Activated naive CD4-positive, alpha-beta T cell treated with anti-CD3 and anti-CD28 coated beads, Interleukin-2, amount 50 U/mL, for 72 hours (primary cell): Measurements from ENCODE around the gene CMYA5. TPM values are rescaled to one million over a fixed set of nuclear protein-coding genes. Genes with fewer than 3 reads are reported as not detected.
"Not testable (repeated sequence)": the region's sequence is repeated elsewhere in the genome, so short reads cannot be mapped to it uniquely, and the experiment has no call there.

Source experiments
- ATAC-seq, 2 donors: fragments of 150-1000 bp; cut with Tn5 transposase; 2 replicates each; pipeline ENCODE4 v1.10.0; 2021; ENCODE audit warnings: mild to moderate bottlenecking in 2 of 2, moderate library complexity in 2 of 2
- DNase-seq, 2 donors: peaks; one replicate each; pipeline ENCODE4 v3.0.0; 2021 to 2022; ENCODE audit warnings: low spot score in 2 of 2
- H3K27ac Mint-ChIP-seq, 2 donors: one replicate each; pipeline ENCODE4 v1.8.0; 2022; ENCODE audit warnings: mild to moderate bottlenecking in 2 of 2, mixed read lengths in 2 of 2
- H3K36me3 Mint-ChIP-seq, 2 donors: one replicate each; pipeline ENCODE4 v1.8.0; 2022; ENCODE audit warnings: mixed read lengths in 2 of 2
- H3K9me3 Mint-ChIP-seq, 2 donors: one replicate each; pipeline ENCODE4 v1.8.0; 2022; ENCODE audit warnings: mixed read lengths in 2 of 2
- total RNA-seq, 2 donors: library from RNA; stranded (reverse); gene quantifications; one replicate each; pipeline ENCODE4 v1.2.3, GENCODE V29; 2022

Gene CMYA5
- total RNA-seq, 2 donors from 2014 or later, result 0.30 to 0.39 TPM

DNA sequence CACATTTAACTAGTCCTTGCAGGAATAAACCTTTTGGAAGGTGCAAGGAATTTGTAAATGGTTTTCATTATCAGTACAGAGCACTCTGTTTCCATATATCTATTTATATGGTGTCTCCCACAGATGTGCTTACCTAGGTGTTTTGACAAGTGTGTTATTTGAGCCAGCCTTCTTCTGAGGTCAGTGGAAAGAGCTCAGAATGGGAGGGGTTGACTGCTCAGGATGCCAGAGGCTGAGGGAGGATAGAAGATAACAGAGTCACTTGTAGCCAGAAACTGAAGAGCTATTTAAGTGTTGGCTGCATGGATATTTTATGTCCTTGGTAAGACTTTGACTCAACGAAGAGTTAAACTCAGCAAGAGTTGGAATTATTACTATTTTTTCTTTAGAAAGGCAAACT is 5.0 kb downstream of the CMYA5 start:
- ATAC-seq (no peak), DNase-seq (no peak)
- Mint-ChIP-seq H3K36me3 (no peaks in the 10 kb centered on the region), H3K9me3 (no peaks in the 10 kb centered on the region), H3K27ac (no peak overlapping the region)

DNA sequence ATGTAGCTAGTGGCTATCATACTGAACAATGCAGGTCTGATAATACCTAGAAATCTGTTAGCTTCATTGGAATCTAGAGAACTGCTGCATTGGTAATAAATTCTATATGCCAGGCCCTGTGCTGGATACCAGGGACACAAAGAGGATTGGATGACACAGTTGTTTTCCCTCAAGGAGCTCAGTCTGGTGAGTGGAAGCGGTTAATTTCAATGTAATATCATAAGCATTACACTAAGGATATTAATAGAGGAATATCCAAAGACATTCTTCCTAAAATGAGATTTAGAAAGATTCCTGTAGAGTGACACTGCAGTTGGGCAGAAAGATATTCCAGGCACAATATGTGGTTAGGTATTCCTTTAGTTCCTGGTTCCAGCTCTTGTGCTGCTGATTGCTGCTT is 5.9 kb downstream of the CMYA5 start:
- ATAC-seq, result no peak
- no peak overlapping the region for H3K27ac Mint-ChIP-seq
- peaks cover 0 to 3% of the 10 kb centered on the region in 2 donors for H3K9me3 Mint-ChIP-seq
- DNase-seq, result no peak
- H3K36me3 Mint-ChIP-seq, result no peaks in the 10 kb centered on the region

DNA sequence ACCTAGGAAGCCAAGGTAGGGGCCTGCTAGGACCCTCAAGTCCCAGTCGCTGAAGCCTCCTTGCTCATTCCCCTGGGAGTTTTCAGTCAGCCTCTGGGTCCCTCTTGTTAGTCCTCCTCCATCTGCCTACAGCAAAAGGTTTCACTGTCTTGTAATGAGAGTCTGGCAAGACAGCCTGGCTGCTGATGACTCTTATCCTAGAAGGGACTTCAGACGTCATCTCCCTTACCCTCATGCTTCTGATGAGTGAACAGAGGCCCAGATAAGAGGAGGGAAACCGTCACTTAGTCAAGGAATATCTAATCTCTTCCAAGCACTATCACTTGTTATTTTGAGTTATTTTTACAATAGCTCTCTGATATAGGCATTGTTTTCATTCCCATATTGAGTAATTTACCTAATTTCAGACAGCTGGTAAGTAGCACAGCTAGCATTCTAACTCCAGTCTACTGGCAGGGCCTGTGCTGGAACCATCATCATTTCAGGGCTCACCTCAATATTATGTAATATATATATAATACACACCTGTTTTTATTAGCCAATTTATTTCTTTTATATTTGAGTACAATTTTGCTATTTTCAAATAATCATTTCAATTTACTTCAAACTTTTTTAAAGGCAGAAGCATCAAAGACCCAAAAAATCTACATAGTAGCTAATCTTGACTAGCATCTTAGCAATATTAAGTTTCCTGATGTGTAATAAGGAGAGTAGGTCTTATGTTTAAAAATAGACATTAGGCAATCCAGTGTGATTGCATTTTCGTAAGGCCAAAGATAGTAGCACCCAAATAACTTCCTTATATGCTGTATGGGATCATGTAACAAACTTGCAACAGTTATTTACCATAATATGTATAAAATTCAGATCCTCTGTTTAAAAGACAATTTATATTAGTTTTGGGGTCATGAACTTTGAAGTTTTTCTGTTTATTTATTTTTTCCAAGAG is 7.9 kb downstream of the CMYA5 start:
- peaks cover 0 to 6% of the 10 kb centered on the region in 2 donors for H3K9me3 Mint-ChIP-seq
- H3K36me3 Mint-ChIP-seq, result no peaks in the 10 kb centered on the region
- no peak overlapping the region for H3K27ac Mint-ChIP-seq
- ATAC-seq, result peak in 1 of 2 donors; percentile 30
- DNase-seq, result no peak

DNA sequence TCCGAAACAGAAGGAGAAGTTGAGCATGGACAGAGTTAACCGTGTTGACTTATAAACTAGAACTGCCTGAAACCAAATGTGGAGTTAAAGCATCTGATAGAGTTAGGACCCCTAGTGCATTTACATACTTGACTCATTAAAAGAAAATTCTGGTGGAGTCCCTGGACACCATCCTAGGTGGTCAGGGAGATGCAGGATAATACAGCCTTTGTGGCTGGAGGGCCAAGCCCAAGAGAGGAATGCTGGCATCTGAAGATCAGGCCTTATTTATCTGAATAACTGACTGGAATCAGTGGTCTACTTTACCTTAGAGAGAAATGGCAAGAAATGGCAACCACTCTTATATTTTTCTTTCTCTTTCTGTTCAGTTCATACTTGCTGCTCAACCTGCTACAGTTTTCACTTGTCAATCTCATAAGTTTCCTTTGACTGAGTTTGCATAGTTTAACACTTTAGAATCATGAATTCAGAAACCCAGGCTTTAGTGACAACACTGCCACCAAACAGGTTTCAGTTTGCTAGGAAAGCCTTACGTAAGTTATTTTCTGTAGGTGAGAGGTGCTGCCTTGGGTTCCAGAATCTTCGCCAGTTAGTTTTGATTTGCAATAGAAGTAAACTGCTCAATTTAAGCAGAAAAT is 10.2 kb downstream of the CMYA5 start:
- Mint-ChIP-seq H3K36me3 (no peaks in the 10 kb centered on the region), H3K9me3 (peaks cover 0 to 6% of the 10 kb centered on the region in 2 donors), H3K27ac (peak overlapping the region in 1 of 2 donors; percentile 31)
- no peak for DNase-seq
- peak; percentile 22 to 87 for ATAC-seq

DNA sequence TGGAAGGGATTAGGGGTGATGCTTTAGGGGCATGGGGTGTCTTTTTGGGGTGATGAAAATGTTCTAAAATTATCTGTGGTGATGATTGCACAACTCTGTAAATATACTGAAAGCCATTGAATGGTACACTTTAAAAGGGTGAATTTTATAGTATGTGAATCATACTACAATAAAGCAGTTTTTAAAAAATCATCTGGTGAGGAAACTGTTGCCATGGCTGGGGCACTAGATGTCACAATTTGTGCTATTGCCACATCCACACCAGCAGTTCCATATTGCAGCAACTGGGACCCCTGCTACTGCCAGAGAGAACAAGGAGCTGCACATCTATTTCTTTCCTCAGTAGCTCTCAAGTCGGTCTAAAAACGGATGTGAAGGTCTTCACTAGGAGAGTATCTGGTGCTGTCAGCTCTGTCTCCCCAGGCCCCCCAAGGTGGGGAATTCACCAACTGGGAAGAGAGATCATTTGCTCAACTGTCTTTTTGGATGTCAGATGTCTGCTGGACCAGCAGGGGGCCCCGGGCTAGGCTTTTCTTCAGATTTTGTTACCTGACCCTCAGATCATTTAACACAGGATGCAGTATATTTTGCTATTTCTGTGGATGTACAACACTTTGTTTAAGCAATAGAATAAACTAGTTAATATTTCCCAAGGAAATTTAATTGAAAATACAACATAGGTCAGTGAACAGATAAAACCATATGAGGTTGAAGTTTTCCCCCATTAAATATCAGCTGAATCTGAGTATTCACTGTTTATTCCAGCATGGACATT is 13.2 kb downstream of the CMYA5 start:
- H3K36me3 Mint-ChIP-seq, result no peaks in the 10 kb centered on the region
- ATAC-seq (no peak), DNase-seq (no peak)
- H3K9me3 Mint-ChIP-seq, result peaks cover 0 to 11% of the 10 kb centered on the region in 2 donors
- no peak overlapping the region for H3K27ac Mint-ChIP-seq

DNA sequence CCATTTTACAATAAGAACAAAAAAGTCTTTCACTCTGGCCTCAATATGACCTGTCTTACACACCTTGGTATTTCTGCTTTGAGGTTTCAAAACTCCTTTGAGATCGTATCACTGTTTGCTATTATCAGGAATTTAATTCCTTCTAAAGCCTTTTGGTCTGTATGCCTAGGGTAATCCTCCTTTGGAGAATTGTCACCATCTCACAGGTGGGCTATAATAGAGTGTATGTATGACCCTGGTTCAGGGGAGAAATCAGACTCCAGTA is 13.7 kb downstream of the CMYA5 start:
- DNase-seq, result no peak
- H3K27ac Mint-ChIP-seq, result no peak overlapping the region
- H3K9me3 Mint-ChIP-seq, result peaks cover 0 to 11% of the 10 kb centered on the region in 2 donors
- H3K36me3 Mint-ChIP-seq, result no peaks in the 10 kb centered on the region
- ATAC-seq, result no peak

DNA sequence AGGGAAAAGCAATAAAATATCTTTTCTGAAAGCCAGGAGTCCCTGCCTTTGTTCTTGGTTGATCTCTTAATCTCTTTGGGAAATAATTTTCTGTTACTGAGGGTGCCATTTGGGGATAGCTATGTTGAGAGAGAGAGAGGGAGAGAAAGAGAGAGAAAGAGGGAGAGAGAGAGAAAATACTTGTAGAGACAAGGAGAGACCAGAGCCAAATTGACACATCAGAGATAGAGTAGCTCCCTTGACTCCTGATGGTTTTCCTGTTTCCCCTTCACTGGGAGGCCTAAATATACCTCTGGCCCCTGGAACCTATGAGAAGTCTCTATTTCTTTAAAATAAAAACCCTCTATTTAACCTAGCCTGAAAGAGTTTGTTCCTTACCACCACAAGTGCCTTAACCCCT is 14.9 kb downstream of the CMYA5 start:
- H3K27ac Mint-ChIP-seq, result no peak overlapping the region

DNA sequence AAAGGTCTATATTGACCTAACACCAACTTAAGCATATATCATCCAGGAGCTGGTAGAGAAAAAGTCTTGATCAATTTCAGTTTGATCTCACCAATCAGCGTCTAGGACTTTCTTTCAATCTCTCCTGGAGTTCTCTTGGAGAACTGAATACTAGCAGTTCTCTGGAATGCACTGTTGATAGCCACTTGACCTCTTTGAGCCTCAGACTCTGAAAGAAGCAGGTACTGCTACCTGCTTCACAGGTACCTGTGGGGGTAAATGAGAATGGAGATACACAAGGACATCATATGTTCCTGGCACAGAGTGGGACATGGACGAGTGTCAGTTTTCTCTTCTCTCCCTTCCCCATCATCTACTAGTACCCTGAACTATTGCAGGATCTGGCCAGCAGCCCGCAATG is 16.0 kb downstream of the CMYA5 start:
- H3K36me3 Mint-ChIP-seq, result no peaks in the 10 kb centered on the region
- no peak overlapping the region for H3K27ac Mint-ChIP-seq
- H3K9me3 Mint-ChIP-seq, result peaks cover 0 to 7% of the 10 kb centered on the region in 2 donors
- ATAC-seq (no peak), DNase-seq (no peak)

More for the DNA sequence above, 14.9 kb downstream of the CMYA5 start:
- Mint-ChIP-seq H3K36me3 (no peaks in the 10 kb centered on the region), H3K9me3 (peaks cover 0 to 11% of the 10 kb centered on the region in 2 donors)
- ATAC-seq, result no peak
- no peak for DNase-seq

DNA sequence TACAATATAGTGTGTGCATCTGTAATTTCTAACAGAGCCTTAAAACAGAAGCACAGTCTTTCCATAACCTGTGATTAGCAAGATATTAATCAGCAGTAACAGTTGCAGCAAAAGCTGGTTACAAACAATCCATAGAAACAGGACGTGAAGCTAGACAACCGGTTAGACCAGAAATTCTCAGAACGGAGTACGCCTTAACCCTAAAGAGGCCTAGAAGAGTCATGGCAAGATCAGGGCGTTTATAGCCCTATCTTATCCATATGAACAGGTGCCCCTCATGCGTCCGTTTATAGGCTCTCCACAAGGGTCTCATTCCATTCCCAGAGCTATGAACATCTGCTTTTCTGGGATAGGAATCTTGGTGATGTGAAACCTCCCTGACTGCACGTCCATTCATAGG is 16.7 kb downstream of the CMYA5 start:
- H3K36me3 Mint-ChIP-seq, H3K9me3 Mint-ChIP-seq, DNase-seq, ATAC-seq, H3K27ac Mint-ChIP-seq: not testable (repeated sequence)

DNA sequence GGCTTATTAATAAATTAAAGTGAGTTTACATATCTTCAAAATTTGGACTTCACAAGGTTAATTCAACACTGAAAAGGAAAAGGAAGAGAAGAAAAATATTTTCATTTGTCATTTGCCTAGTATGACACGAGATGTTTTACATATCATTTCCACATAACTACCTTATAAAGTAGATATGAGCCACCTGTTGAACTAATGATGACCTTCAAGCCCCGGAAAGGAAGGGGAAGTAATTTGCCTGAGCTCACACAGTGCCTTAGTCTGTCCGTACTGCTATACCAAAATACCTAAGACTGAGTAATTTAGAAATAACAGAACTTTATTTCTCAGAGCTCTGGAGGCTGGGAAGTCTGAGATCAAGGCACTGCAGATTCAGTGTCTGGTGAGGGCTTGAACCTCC is 17.9 kb downstream of the CMYA5 start:
- DNase-seq (no peak), ATAC-seq (no peak)
- Mint-ChIP-seq H3K9me3 (peaks cover 0 to 5% of the 10 kb centered on the region in 2 donors), H3K36me3 (no peaks in the 10 kb centered on the region), H3K27ac (no peak overlapping the region)

DNA sequence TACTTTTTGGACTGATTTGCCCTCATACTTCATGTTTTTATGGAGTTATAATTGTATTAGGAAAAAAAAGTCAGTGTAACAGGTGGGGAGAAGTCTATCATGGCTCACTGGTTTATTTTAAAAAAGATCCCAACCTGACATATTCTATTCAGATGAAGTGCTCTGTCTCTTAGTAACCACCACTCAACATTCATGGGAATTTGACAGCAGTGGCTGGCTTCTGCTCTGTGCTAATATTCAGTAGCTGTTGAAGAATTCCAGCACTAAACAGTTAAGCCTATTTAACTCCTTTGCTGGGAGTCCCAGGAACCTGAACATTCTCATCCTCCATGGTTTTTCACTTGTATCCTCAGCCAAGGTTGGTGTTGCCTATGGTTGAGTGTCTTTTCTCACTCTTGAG is 23.1 kb downstream of the CMYA5 start:
- no peak overlapping the region for H3K27ac Mint-ChIP-seq
- no peak for DNase-seq

DNA sequence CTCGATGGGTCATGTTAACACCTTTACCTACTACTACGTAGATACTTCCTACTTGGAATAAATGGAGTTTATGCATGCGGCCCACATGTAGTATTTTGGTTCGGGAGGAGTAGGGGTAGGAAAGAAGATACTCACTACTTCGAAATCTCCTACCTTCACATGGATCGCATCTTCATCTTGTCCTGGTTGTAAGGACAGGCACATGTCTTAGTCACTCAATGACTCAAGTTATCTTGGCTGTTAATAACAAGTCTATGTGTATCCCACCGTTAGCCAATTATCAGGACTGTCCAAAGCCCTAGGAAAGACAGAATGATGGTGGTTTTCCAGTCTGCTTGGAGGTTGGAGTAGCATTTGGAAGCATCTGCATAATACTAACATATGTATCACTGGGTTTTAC is 24.1 kb downstream of the CMYA5 start:
- Mint-ChIP-seq H3K27ac (no peak overlapping the region), H3K9me3 (no peaks in the 10 kb centered on the region), H3K36me3 (no peaks in the 10 kb centered on the region)
- ATAC-seq, result no peak
- DNase-seq, result no peak

More for the DNA sequence above, 23.1 kb downstream of the CMYA5 start:
- H3K36me3 Mint-ChIP-seq, result no peaks in the 10 kb centered on the region
- no peaks in the 10 kb centered on the region for H3K9me3 Mint-ChIP-seq
- ATAC-seq, result no peak

DNA sequence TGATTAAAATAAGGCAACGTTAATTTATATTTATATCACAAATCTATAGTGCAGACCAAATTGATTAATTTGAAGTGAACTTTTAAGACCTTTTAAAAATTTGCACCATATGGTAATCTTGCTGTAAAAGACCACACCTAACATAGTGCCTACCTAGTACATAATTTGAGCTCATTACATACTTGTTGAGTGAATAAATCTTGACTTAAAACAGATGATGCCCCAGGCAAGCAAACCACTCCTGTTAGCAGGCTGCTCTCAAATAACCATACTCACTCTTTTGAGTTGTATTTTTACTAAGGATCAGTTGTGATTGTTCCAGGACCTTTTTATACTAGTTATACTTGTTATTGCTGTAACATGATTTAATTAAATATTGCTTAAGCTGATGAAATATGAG is 27.2 kb downstream of the CMYA5 start:
- ATAC-seq, result no peak
- H3K27ac Mint-ChIP-seq, result no peak overlapping the region
- H3K36me3 Mint-ChIP-seq, result peaks cover 11 to 12% of the 10 kb centered on the region in 2 donors
- H3K9me3 Mint-ChIP-seq, result peaks cover 8 to 18% of the 10 kb centered on the region in 2 donors
- no peak for DNase-seq

DNA sequence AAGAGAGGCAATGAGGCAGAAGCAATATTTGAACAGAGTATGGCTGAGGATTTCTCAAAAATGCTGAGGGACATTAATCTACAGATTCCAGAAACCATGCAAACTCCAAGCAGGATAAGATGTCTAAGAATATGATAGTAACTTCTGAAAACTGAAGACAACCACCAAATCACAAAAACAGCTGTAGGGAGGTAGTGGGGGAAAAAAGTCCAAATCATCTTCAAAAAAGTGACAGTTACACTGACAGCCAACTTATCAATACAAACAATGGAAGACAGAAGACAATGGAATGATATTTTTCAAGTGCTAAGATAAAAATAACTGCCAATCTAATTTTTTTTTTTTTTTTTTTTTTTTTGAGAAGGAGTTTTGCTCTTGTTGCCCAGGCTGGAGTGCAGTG is 30.5 kb downstream of the CMYA5 start:
- ATAC-seq (no peak), DNase-seq (no peak)
- Mint-ChIP-seq H3K36me3 (peaks cover 11 to 12% of the 10 kb centered on the region in 2 donors), H3K27ac (no peak overlapping the region), H3K9me3 (peaks cover 8 to 18% of the 10 kb centered on the region in 2 donors)

DNA sequence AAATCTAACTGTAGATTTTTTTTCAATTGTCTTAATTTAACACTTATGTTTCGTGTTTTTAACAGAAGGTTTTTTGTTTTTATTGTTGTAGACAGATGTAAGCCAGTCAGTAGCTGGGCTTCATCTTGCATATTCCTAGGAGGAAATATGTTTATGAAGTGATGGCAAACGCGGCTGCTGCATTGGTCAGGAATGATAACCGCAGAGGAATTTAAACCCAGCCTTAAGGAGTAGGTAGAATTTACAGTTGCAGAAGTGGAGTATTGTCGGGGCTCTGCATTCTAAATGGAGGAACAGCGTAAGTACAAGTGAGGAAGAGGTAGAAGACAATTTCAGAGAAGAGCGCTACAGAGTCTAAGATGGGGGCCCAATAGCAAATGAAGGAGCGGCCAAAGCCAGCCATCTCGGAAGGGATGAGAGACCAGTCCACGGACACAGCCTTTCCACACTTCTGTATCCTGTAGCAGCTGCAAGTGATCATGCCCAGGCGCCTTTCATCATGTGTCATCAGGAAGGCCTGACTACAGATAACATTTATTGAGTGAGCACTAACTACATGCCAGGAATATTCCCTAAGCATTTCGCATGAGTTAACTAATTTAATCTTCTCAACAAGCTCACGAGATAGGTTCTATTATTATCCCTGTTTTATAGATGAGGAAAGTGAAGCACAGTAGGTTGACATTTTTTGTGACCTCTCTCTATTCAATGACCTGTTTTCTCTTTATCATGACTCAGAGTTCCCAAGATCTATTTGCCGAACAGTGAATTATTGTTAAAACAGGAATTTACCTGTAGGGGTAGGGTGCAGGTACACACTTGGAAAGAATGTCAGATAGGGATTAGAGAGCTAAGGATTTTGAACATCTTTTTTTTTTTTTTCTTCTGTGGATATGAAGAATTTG is 38.1 kb downstream of the CMYA5 start:
- no peak for DNase-seq
- no peaks in the 10 kb centered on the region for H3K9me3 Mint-ChIP-seq
- H3K27ac Mint-ChIP-seq, result no peak overlapping the region
- peaks cover 8 to 11% of the 10 kb centered on the region in 2 donors for H3K36me3 Mint-ChIP-seq
- no peak for ATAC-seq

DNA sequence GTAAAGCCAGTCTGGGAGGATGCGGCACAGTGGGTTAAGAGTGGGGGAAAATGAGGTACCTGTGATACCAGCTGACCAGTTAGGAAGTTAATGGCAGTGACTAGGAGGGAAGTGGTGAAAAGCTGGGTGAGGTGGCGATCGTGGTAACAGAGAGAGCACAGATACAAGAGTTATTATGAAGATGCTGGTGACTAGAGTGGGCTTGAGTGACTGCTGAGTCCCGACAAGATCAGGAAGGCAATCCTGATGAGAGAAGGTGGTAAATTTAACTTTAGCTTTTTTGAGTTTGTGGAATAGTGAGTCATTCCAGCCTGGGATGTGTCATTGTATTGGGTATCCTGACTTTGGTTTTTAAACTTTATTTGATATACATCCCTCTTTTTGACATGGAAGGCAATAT is 38.8 kb downstream of the CMYA5 start:
- Mint-ChIP-seq H3K9me3 (no peaks in the 10 kb centered on the region), H3K36me3 (peaks cover 8 to 11% of the 10 kb centered on the region in 2 donors), H3K27ac (no peak overlapping the region)
- ATAC-seq (peak in 1 of 2 donors; percentile 52), DNase-seq (no peak)
